NCI-H345 treated with DMSO at 0.1 percent for 48 hours (cell line): ENCODE results near the gene SGCE.

Source experiments
- DNase-seq: peaks from one replicate; lab custom pipeline; 2025; ENCODE audit not compliant: unreplicated experiment; lab: John Stamatoyannopoulos, UW

The SGCE gene

DNA sequence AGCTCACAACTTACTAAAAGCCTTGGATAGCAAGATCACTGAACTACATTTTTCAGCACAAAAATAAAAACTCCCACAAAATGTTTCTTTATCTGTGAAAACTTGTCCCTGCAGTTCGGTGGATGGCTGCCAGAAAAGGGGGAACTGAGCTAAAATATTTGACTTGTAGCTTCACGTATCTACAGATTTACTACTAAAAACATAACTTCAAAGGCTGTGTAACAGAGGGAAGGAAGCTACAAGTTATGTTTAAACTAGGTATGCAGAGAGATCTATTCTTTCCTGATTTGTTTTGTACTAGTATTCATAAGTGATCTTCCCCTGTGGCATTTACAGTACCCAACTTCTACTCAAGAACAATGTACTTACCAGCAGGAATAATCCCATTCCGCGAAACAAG is 25.1 kb downstream of the SGCE start:
- no peak for DNase-seq

DNA sequence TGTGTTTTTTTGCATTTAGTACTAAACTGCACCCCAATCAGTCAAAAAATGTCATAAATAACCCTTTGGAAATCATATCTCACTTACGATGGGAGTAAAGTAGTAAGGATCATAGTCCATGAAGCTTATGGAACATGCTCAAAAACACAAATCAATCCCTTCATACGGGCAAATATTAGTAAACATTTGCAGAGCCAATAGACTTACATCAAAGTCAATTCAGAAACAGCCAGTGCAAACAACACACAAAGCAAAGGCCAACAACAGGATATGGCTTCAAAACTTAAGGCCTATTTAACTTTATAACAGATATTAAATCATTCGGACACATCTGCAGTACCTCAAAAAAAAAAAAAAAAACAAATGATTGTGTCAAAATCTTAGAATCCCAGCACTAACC is 32.1 kb downstream of the SGCE start:
- no peak for DNase-seq

GRCh38 chr7:94621120-94621519 is 34.8 kb downstream of the SGCE start:
- no peak for DNase-seq

- DNase-seq, result no peak
These were observed 35.2 kb downstream of the SGCE start for GRCh38 chr7:94620703-94621118.

- no peak for DNase-seq
These were observed 37.8 kb downstream of the SGCE start for GRCh38 chr7:94618126-94618525.

DNA sequence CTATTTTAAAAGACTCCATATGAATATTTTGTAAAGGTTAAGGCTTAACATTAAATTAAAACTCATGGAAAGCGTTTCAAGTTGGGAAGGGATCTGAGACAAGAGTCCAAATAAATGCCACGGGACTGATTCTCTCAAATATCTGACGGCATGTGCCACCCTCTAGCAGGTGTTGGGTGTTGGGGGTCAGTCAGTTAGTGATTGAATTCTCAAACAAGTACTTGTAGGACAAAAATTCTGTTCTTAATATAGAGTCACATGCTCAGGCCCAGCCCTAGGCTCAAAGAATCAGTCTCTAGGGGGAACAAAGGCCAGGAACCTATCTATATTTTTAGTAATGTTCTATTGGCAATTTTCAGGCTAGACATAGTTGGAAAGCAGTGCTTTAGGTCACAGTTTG is 39.1 kb downstream of the SGCE start:
- DNase-seq, result no peak

- DNase-seq, result no peak
These were observed 40.3 kb downstream of the SGCE start for GRCh38 chr7:94615666-94616065.

GRCh38 chr7:94612661-94613060 is 43.3 kb downstream of the SGCE start:
- no peak for DNase-seq

DNA sequence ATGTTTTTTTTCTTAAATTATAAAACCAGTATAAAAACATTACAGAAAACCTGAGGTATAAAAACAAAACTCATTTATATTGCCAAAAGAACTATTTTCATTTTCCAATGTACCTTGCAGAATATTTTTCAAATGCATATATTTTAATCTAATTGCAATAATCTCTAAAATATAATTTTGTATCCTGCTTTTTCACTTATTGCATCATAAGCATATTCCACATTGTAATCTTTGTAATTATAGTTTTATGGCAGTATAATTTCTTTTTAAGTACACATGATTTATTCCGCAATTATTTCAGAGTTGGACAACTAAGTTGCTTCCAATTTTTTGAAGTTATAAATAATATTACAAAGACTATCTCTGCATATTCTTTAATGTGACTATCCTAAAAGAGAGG is 43.7 kb downstream of the SGCE start:
- no peak for DNase-seq

DNA sequence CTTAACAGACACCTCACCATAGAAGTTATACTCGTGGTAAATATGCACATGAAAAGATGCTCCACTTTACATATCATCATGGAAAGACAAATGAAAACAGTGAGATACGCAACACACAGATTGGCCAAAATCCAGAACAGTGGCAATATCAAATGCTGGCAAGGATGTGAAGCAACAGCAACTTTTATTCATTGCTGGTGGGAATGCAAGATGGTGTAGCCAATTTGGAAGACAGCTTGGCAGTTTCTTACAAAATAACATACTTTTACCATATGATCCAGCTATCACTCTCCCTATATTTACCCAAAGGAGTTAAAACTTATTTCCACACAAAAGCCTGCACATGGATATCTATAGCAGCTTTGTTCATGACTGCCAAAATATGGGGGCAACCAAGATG is 46.4 kb downstream of the SGCE start:
- no peak for DNase-seq

DNA sequence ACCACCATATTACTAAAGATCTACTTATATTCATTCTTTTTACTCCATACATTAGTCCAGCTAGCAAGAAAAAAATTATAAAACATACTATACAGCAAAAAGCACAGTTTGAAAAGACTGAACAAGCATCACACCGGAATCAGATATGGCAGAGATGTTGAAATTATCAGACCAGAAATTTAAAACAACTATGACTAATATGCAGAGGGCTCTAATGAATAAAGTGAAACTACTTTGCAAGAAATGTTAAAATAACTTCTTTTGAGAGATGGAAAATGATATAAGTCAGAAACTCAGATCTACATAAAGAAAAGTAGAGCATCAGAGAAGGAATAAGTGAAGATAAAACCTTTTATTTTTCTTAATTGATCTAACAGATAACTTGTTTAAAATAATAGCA is 50.9 kb downstream of the SGCE start:
- DNase-seq, result no peak

DNA sequence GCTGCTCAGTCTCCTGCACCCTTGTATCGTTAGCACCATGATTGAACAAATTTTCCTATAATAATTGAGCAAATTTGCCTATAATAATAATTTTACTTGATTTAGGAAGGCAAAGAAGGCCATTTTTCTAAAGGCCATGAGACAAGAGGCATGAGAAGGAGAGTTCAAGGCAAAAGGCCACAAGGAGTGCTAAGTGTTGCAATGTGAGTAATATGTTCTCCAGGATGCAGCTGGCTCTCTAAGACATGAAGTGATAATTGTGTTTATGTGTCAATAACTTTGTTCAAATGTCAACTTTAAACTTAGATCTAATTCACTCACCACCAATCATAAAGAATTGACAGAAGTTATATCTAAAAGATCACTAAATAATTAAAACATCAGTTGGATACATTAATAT is 53.8 kb downstream of the SGCE start:
- no peak for DNase-seq

DNA sequence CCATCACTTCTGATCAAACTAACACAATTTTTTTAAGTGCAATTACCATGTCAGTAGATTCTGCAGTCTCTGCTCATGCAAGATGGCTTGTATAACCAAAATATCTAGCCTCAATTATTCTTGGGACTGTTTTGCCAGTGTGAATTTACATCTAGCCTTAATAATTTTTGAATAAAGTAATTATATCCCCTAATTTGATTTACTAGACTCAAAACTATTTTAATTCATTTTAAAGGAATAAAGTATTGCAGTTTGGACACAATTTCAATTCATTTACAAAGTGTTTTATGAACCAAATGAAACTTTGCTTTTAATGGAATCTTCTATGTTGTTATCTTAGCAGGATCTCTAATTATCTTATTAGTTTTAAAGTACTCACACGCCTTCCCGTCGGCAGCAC is 55.7 kb downstream of the SGCE start:
- no peak for DNase-seq

GRCh38 chr7:94595717-94596116 is 60.2 kb downstream of the SGCE start:
- no peak for DNase-seq

GRCh38 chr7:94594882-94595281 is 61.1 kb downstream of the SGCE start:
- DNase-seq, result no peak

- DNase-seq, result no peak
These were observed 64.8 kb downstream of the SGCE start for GRCh38 chr7:94591176-94591575.

- no peak for DNase-seq
These were observed 65.3 kb downstream of the SGCE start for GRCh38 chr7:94590526-94591162.

DNA sequence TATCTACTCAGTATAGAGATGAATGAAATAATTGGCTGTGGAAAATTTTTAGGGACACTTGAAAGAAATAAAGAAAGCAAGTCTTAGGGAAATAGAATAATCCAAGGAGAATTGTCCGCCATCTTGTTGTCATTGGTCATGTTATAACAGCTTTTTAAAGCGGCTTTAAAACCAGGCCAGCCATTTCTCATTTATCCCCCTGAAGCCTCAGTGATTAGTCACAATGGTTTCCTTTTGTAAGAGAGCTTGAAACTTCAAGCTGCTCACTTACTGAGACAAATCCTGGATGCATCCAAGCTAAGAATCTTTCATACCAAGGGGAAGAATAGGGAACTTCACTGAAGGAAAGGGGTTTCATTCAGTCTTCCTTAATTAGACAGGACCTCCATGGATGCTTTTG is 67.9 kb downstream of the SGCE start:
- no peak for DNase-seq

DNA sequence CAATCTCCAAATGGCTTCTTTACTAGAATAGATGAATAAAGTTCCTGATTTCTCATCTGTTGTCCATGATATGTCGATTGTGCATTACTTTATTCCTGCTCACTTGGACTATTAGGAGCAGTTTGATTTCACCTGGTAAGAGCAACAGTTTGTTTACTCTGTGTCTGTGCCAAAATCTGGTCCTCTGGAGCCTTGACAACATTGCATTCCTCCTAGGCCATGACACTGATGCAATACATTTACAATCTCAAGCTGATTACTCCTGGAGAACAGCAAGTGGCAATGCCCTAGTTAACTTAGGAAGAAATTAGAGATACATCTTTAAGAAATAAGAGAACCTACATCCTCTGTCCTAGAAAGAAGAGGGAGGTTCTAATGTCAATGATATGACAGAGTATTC is 71.8 kb downstream of the SGCE start:
- DNase-seq, result no peak

GRCh38 chr7:94580601-94581000 is 75.3 kb downstream of the SGCE start:
- no peak for DNase-seq

- no peak for DNase-seq
These were observed 76.5 kb downstream of the SGCE start for GRCh38 chr7:94579470-94579869.

- DNase-seq, result no peak
These were observed 77.3 kb downstream of the SGCE start for GRCh38 chr7:94578614-94579013.

- DNase-seq, result no peak
These were observed 78.6 kb downstream of the SGCE start for GRCh38 chr7:94577357-94577756.

DNA sequence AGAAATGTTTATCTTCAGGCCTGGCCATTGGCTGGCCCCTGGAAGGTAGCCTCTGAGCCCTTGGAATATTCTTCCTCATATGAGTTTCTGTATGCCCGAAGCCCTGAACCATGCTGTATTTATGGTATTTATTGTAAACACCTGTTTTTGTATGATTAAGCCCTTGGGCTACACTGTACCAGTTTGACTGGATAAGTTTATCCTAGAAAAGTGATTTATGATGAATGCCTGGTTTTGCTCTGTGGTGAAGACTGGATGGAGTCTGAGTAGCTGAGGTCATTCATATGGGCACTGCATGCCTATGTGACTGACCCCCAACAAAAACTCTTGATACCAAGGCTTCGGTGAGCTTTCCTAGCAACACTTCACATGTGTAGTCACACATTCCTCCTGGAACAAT is 79.6 kb downstream of the SGCE start:
- no peak for DNase-seq
